ENCODE results near the gene PSME1.

GRCh38 chr14:24159777-24160498 lies 23.9 kb downstream of the PSME1 start:
- TF ChIP-seq CTCF (IDR thresholded peaks at IDR 0.05) (no peak), POLR2A (IDR thresholded peaks at IDR 0.05) (no peak)
